Spleen (tissue), 11 donors: ENCODE measurements around the gene SAA2. TPM values are rescaled to one million over a fixed set of nuclear protein-coding genes. Genes with fewer than 3 reads are reported as not detected.

Experiments used
- DNase-seq: peaks from one replicate; pipeline ENCODE4 v3.0.0-alpha.2; 2020
- H3K27ac ChIP-seq, 8 donors: fragments of 200-600 bp; sonication (generic) in 7 of 8; 1 replicate in 4 of 8; 2 replicates in 4 of 8; pipeline versions ENCODE4 v1.5.0 to v1.8.0; 2016 to 2021; ENCODE audit warnings: inconsistent platforms in 4 of 8, mild to moderate bottlenecking in 4 of 8, moderate library complexity in 1 of 8
- H3K27me3 ChIP-seq, 7 donors: fragments of 200-600 bp; sonication (generic) in 6 of 7; replicated peaks in 1 of 7; 1 replicate in 4 of 7; 2 replicates in 3 of 7; pipeline versions ENCODE4 v1.5.0 to v1.8.0; 2016 to 2021; ENCODE audit warnings: inconsistent platforms in 3 of 7, mild to moderate bottlenecking in 1 of 7
- H3K36me3 ChIP-seq, 6 donors: fragments of 200-600 bp; sonication (generic) in 5 of 6; 1 replicate in 4 of 6; 2 replicates in 2 of 6; pipeline versions ENCODE4 v1.5.0 to v1.8.0; 2016 to 2021; ENCODE audit warnings: inconsistent platforms in 2 of 6
- H3K4me1 ChIP-seq, 6 donors: fragments of 200-600 bp; sonication (generic) in 5 of 6; 1 replicate in 3 of 6; 2 replicates in 3 of 6; pipeline versions ENCODE4 v1.5.0 to v1.8.0; 2016 to 2021; ENCODE audit warnings: inconsistent platforms in 3 of 6
- H3K4me3 ChIP-seq, 8 donors: fragments of 200-600 bp; sonication (generic) in 7 of 8; 1 replicate in 4 of 8; 2 replicates in 4 of 8; pipeline versions ENCODE4 v1.5.0 to v1.8.0; 2016 to 2021; ENCODE audit warnings: inconsistent platforms in 4 of 8, mild to moderate bottlenecking in 4 of 8, moderate library complexity in 2 of 8
- H3K9me3 ChIP-seq, 8 donors: fragments of 200-600 bp; sonication (generic) in 7 of 8; 1 replicate in 4 of 8; 2 replicates in 4 of 8; pipeline versions ENCODE4 v1.5.0 to v1.8.0; 2016 to 2021; ENCODE audit warnings: inconsistent platforms in 4 of 8
- POLR2A ChIP-seq, 3 donors: fragments of 450-650 bp; IDR thresholded peaks; one replicate each; pipeline ENCODE4 v1.5.1; 2017; ENCODE audit warnings: antibody characterized with exemption in 3 of 3, mild to moderate bottlenecking in 1 of 3
- POLR2AphosphoS5 ChIP-seq, 3 donors: sonication (generic); formaldehyde crosslinking; IDR thresholded peaks; one replicate each; pipeline ENCODE4 v1.5.1; 2017; ENCODE audit warnings: antibody characterized with exemption in 3 of 3
- WGBS, 5 donors: extraction: QIAGEN DNeasy Blood & Tissue Kit in 3 of 5; methylation state at CpG; one replicate each; pipeline versions ENCODE4 v1.1.5 to v1.1.7; 2013 to 2018; 5-methylcytosine and 5-hydroxymethylcytosine counted together
- intact Hi-C: fragments of 100-400 bp; cut with DNase I; formaldehyde crosslinking; loops from one replicate; pipeline ENCODE4 v1.15.0; 2023; ENCODE audit warnings: low total_unique reads
- polyA plus RNA-seq, 3 donors: library from polyadenylated mRNA; stranded (reverse); fragments of 200-250 nt; gene quantifications; one replicate each; pipeline ENCODE4 v1.2.1, GENCODE V29; 2013
- small RNA-seq, 4 donors: library from RNA; depleted of rRNA; stranded (forward); fragments of <200 nt; gene quantifications; one replicate each; pipeline ENCODE3, GENCODE V24; 2016
- total RNA-seq, 7 donors: library from RNA; depleted of rRNA in 3 of 7; stranded (reverse); fragments of >200 nt in 3 of 7; fragmentation: NEBNext Ultra II Directional in 4 of 7; extraction: Animal tissue kit (Norgen Biotek cat#: 25700) in 4 of 7; gene quantifications; one replicate each; pipeline versions ENCODE4 v1.1.0 to v1.2.1, GENCODE V29; 2016 to 2021
- TF ChIP-seq, protein P1 (sequence below), 11 experiments: fragments of 200-600 bp in 7 of 11; fragments of 450-650 bp in 4 of 11; sonication (generic) in 4 of 11; IDR thresholded peaks in 8 of 11; conservative IDR thresholded peaks in 3 of 11; 1 replicate in 7 of 11; 2 replicates in 4 of 11; pipeline versions ENCODE4 v1.4.0 to v1.8.0; 2016 to 2021; ENCODE audit warnings: antibody characterized with exemption in 11 of 11, inconsistent platforms in 4 of 11, mild to moderate bottlenecking in 1 of 11
- donor health status: healthy with polysubstance abuse.
- donor health status: DM: no; HTN: no; CAD: no; lungs with moderate emphysema.
- donor health status: DM: no; HTN: no; CAD: no.
- donor health status: Bipolar disorder and iron deficiency.
- donor health status: healthy.
- donor health status: DM: no; HTN: no; CAD: no.
- donor health status: DM: yes; HTN: yes; CAD: no.

SAA2 gene
- total and polyA plus RNA-seq, 10 donors: 0.19 to 13.1 (median 0.50) TPM; not detected in 5

DNA sequence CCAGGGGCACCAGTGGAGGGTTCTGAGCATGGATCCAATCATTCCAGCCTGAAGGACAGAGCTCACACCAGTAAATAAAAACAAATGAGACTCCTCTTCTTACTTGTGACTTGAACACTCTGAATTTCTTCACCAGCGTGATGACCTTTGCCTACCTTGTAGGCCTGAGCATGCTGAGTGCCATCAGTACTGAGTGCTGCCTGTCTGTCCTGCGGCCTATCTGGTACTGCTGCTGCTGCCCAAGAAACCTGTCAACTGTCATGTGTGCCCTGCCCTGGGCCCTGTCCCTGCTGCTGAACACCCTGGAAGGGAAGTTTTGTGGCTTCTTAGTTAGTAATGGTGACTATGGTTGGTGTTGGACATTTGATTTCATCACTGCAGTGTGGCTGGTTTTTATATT lies 51.9 kb downstream of the SAA2 start:
- DNase-seq: no peak
- no peak overlapping the region for H3K27ac ChIP-seq
- H3K4me3 ChIP-seq: no peak overlapping the region
- H3K9me3 ChIP-seq: no peaks in the 10 kb centered on the region
- TF ChIP-seq POLR2A (IDR thresholded peaks at IDR 0.05) (no peak), POLR2AphosphoS5 (IDR thresholded peaks at IDR 0.05) (no peak)
- TF ChIP-seq, protein P1, sequence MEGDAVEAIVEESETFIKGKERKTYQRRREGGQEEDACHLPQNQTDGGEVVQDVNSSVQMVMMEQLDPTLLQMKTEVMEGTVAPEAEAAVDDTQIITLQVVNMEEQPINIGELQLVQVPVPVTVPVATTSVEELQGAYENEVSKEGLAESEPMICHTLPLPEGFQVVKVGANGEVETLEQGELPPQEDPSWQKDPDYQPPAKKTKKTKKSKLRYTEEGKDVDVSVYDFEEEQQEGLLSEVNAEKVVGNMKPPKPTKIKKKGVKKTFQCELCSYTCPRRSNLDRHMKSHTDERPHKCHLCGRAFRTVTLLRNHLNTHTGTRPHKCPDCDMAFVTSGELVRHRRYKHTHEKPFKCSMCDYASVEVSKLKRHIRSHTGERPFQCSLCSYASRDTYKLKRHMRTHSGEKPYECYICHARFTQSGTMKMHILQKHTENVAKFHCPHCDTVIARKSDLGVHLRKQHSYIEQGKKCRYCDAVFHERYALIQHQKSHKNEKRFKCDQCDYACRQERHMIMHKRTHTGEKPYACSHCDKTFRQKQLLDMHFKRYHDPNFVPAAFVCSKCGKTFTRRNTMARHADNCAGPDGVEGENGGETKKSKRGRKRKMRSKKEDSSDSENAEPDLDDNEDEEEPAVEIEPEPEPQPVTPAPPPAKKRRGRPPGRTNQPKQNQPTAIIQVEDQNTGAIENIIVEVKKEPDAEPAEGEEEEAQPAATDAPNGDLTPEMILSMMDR (IDR thresholded peaks at IDR 0.05 in 8 of 11, conservative IDR thresholded peaks at IDR 0.05 in 3 of 11): no peak
- no peaks in the 10 kb centered on the region for H3K4me1 ChIP-seq
- intact Hi-C loops: no loop called here
- peaks cover 0 to 5% (median 0%) of the 10 kb centered on the region in 7 donors for H3K27me3 ChIP-seq
- no peaks in the 10 kb centered on the region for H3K36me3 ChIP-seq
- WGBS, 5 donors: 88 to 100% (median 91%) methylated on average over 2 of the region's 2 CpGs

Small RNAs within 50 kb of the gene (small RNA-seq; reads per million reads assigned to genes)
- 0 reads per million in 4 donors for gene RNA5SP333
- 0 reads per million in 4 donors for gene RNA5SP334

Other genes starting within 250 kb of the SAA2 start
- 10 to 100 TPM; 29.0 to 43.9 (median 35.9) TPM for gene SERGEF, start 235.6 kb downstream of the SAA2 start, total RNA-seq
- 10 to 100 TPM; 46.6 to 55.5 (median 55.1) TPM for gene SERGEF, start 235.6 kb downstream of the SAA2 start, polyA plus RNA-seq
- 1 to 10 TPM in 3 of 7 donors, under 1 TPM in 4; 0.59 to 1.9 (median 0.94) TPM for gene TPH1, start 202.4 kb downstream of the SAA2 start, total RNA-seq
- under 1 TPM; 0.21 to 0.70 (median 0.38) TPM for gene TPH1, start 202.4 kb downstream of the SAA2 start, polyA plus RNA-seq
- 10 to 100 TPM; 13.4 to 26.9 (median 15.5) TPM for gene SAAL1, start 142.6 kb downstream of the SAA2 start, total RNA-seq
- gene SAAL1, start 142.6 kb downstream of the SAA2 start, polyA plus RNA-seq: 10 to 100 TPM; 12.7 to 17.5 (median 12.9) TPM
- not detected for gene MRGPRX3, start 116.1 kb downstream of the SAA2 start, total RNA-seq
- gene MRGPRX3, start 116.1 kb downstream of the SAA2 start, polyA plus RNA-seq: not detected
- not detected for gene MRGPRX4, start 75.8 kb downstream of the SAA2 start, total RNA-seq
- not detected for gene MRGPRX4, start 75.8 kb downstream of the SAA2 start, polyA plus RNA-seq
- not detected for gene SAA4, start 11.9 kb downstream of the SAA2 start, total RNA-seq
- gene SAA4, start 11.9 kb downstream of the SAA2 start, polyA plus RNA-seq: under 1 TPM in 1 of 3 donors, not detected in 2; 0.22 TPM
- gene SAA1, start 17.6 kb upstream of the SAA2 start, total RNA-seq: 1 to 10 TPM in 5 of 7 donors, not detected in 2; 1.0 to 5.6 (median 2.7) TPM
- 10 to 100 TPM in 2 of 3 donors, 1 to 10 TPM in 1; 5.4 to 84.3 (median 69.3) TPM for gene SAA1, start 17.6 kb upstream of the SAA2 start, polyA plus RNA-seq
- gene HPS5, start 73.5 kb upstream of the SAA2 start, total RNA-seq: 10 to 100 TPM; 25.9 to 35.7 (median 30.0) TPM
- gene HPS5, start 73.5 kb upstream of the SAA2 start, polyA plus RNA-seq: 10 to 100 TPM; 10.3 to 14.1 (median 11.1) TPM
- gene GTF2H1, start 73.9 kb upstream of the SAA2 start, total RNA-seq: 10 to 100 TPM; 39.6 to 65.4 (median 52.0) TPM
- gene GTF2H1, start 73.9 kb upstream of the SAA2 start, polyA plus RNA-seq: 10 to 100 TPM; 18.1 to 25.1 (median 20.2) TPM
- 100 to 1,000 TPM; 221 to 415 (median 286) TPM for gene LDHA, start 145.9 kb upstream of the SAA2 start, total RNA-seq
- 100 to 1,000 TPM; 139 to 260 (median 206) TPM for gene LDHA, start 145.9 kb upstream of the SAA2 start, polyA plus RNA-seq
- gene LDHC, start 163.7 kb upstream of the SAA2 start, total RNA-seq: under 1 TPM in 1 of 7 donors, not detected in 6; 0.84 TPM
- 1 to 10 TPM in 1 of 3 donors, under 1 TPM in 1, not detected in 1; 0.93 to 1.1 TPM for gene LDHC, start 163.7 kb upstream of the SAA2 start, polyA plus RNA-seq
- not detected for gene LDHAL6A, start 207.2 kb upstream of the SAA2 start, total RNA-seq
- gene LDHAL6A, start 207.2 kb upstream of the SAA2 start, polyA plus RNA-seq: under 1 TPM in 1 of 3 donors, not detected in 2; 0.02 TPM